Amniotic stem cell (primary cell): Measurements from ENCODE around the gene TVP23B.
"Not testable (repeated sequence)": the region's sequence is repeated elsewhere in the genome, so short reads cannot be mapped to it uniquely, and the experiment has no call there.

Experiments
- DNase-seq: peaks from one replicate; lab custom pipeline; 2025; lab: John Stamatoyannopoulos, UW

The TVP23B gene

GRCh38 chr17:18791402-18791801 is 10.4 kb downstream of the TVP23B start:
- DNase-seq = not testable (repeated sequence)

GRCh38 chr17:18794841-18795240 is 13.9 kb downstream of the TVP23B start:
- DNase-seq = not testable (repeated sequence)

GRCh38 chr17:18796887-18797286 is 15.9 kb downstream of the TVP23B start:
- not testable (repeated sequence) for DNase-seq

GRCh38 chr17:18803458-18804245 is 22.7 kb downstream of the TVP23B start:
- not testable (repeated sequence) for DNase-seq

GRCh38 chr17:18815924-18816323 is 34.9 kb downstream of the TVP23B start:
- DNase-seq = not testable (repeated sequence)

GRCh38 chr17:18816489-18817371 is 35.7 kb downstream of the TVP23B start:
- peak; percentile 38 for DNase-seq

- not testable (repeated sequence) for DNase-seq
These were observed 40.4 kb downstream of the TVP23B start for GRCh38 chr17:18821430-18821829.

- DNase-seq = not testable (repeated sequence)
These were observed 46.6 kb downstream of the TVP23B start for GRCh38 chr17:18827613-18828012.

GRCh38 chr17:18848501-18848900 is 67.5 kb downstream of the TVP23B start:
- no peak for DNase-seq

- DNase-seq = no peak
These were observed 69.7 kb downstream of the TVP23B start for GRCh38 chr17:18850679-18851078.

- DNase-seq = no peak
These were observed 70.2 kb downstream of the TVP23B start for GRCh38 chr17:18851201-18851600.

- no peak for DNase-seq
These were observed 74.0 kb downstream of the TVP23B start for GRCh38 chr17:18854956-18855355.

GRCh38 chr17:18855831-18856569 is 75.0 kb downstream of the TVP23B start:
- DNase-seq = peak; percentile 92
